HG02759 (cell line): ENCODE results near the gene ASTN1.
"Not testable (repeated sequence)": the region's sequence is repeated elsewhere in the genome, so short reads cannot be mapped to it uniquely, and the experiment has no call there.

ENCODE experiments used
- ATAC-seq: cut with Tn5 transposase; IDR thresholded peaks from one replicate; pipeline ENCODE4 v1.9.1; 2021; ENCODE audit warnings: mild to moderate bottlenecking, moderate library complexity; ENCODE audit not compliant: unreplicated experiment

The ASTN1 gene

GRCh38 chr1:177116941-177117340 lies 47.6 kb downstream of the ASTN1 start:
- no peak for ATAC-seq

GRCh38 chr1:177106614-177107365 lies 57.7 kb downstream of the ASTN1 start:
- ATAC-seq: no peak

- ATAC-seq: no peak
Observed at GRCh38 chr1:177106196-177106595, 58.3 kb downstream of the ASTN1 start.

- no peak for ATAC-seq
Observed at GRCh38 chr1:177103005-177103852, 61.3 kb downstream of the ASTN1 start.

GRCh38 chr1:177092001-177092400 lies 72.5 kb downstream of the ASTN1 start:
- no peak for ATAC-seq

- ATAC-seq: no peak
Observed at GRCh38 chr1:177091040-177091439, 73.5 kb downstream of the ASTN1 start.

GRCh38 chr1:177088966-177089365 lies 75.5 kb downstream of the ASTN1 start:
- ATAC-seq: no peak

- no peak for ATAC-seq
Observed at GRCh38 chr1:177082855-177083693, 81.4 kb downstream of the ASTN1 start.

GRCh38 chr1:177080564-177080963 lies 83.9 kb downstream of the ASTN1 start:
- ATAC-seq: no peak

GRCh38 chr1:177077734-177078499 lies 86.6 kb downstream of the ASTN1 start:
- ATAC-seq: no peak

GRCh38 chr1:177077006-177077405 lies 87.5 kb downstream of the ASTN1 start:
- no peak for ATAC-seq

- not testable (repeated sequence) for ATAC-seq
Observed at GRCh38 chr1:177074811-177075210, 89.7 kb downstream of the ASTN1 start.

GRCh38 chr1:177069490-177069889 lies 95.0 kb downstream of the ASTN1 start:
- ATAC-seq: no peak

- no peak for ATAC-seq
Observed at GRCh38 chr1:177067752-177068410, 96.6 kb downstream of the ASTN1 start.

- no peak for ATAC-seq
Observed at GRCh38 chr1:177065430-177065829, 99.1 kb downstream of the ASTN1 start.

GRCh38 chr1:177063648-177064047 lies 100.9 kb downstream of the ASTN1 start:
- ATAC-seq: no peak

- ATAC-seq: no peak
Observed at GRCh38 chr1:177054542-177054941, 110.0 kb downstream of the ASTN1 start.

GRCh38 chr1:177053648-177054047 lies 110.9 kb downstream of the ASTN1 start:
- no peak for ATAC-seq

GRCh38 chr1:177048314-177049069 lies 116.0 kb downstream of the ASTN1 start:
- no peak for ATAC-seq
